ENCODE data around the gene GOLGA8N.
A peak's percentile ranks its signal among the peaks of the same experiment; 100 is the strongest.
"Not testable (repeated sequence)": the region's sequence is repeated elsewhere in the genome, so short reads cannot be mapped to it uniquely, and the experiment has no call there.

GRCh38 chr15:32615051-32615870, 22.0 kb downstream of the GOLGA8N start, which contains the start of gene ARHGAP11A:
- peak in 1 of 2 donors; percentile 21 for TF ChIP-seq CTCF (conservative IDR thresholded peaks at IDR 0.05 in 1 of 2, IDR thresholded peaks at IDR 0.05 in 1 of 2; ENCODE audit: extremely low read depth in 1 of 2, insufficient read depth in 1 of 2, low read depth in 1 of 2, low read length in 2 of 2)
- not testable (repeated sequence) for TF ChIP-seq EZH2 (IDR thresholded peaks at IDR 0.05; ENCODE audit: borderline replicate concordance, low read length)

Measured in mammary epithelial cell (primary cell).